Ectodermal cell (in vitro differentiated cells): Measurements from ENCODE around the gene BNC2.

Experiments used
- H3K27ac ChIP-seq: 2 replicates; pipeline ENCODE4 v1.7.0; 2013; ENCODE audit warnings: mild to moderate bottlenecking, low read depth, low read length; ENCODE audit not compliant: insufficient read depth, poor library complexity, severe bottlenecking
- H3K27me3 ChIP-seq: 2 replicates; pipeline ENCODE4 v1.7.0; 2013; ENCODE audit warnings: mild to moderate bottlenecking, low read length; ENCODE audit not compliant: insufficient read depth, control insufficient read depth, poor library complexity, severe bottlenecking
- H3K36me3 ChIP-seq: one replicate; pipeline ENCODE4 v1.7.0; 2013; ENCODE audit warnings: low read length; ENCODE audit not compliant: control insufficient read depth, insufficient read depth
- H3K4me1 ChIP-seq: one replicate; pipeline ENCODE4 v1.7.0; 2013; ENCODE audit warnings: low read length; ENCODE audit not compliant: control insufficient read depth, insufficient read depth
- H3K4me3 ChIP-seq: 2 replicates; pipeline ENCODE4 v1.7.0; 2013; ENCODE audit warnings: low read depth, low read length, control low read depth; ENCODE audit not compliant: insufficient read depth
- H3K9me3 ChIP-seq: 2 replicates; pipeline ENCODE4 v1.7.0; 2013; ENCODE audit warnings: mild to moderate bottlenecking, low read length, moderate library complexity; ENCODE audit not compliant: control insufficient read depth
- WGBS, 2 experiments: methylation state at CpG; one replicate each; pipeline ENCODE4 v1.1.7; 2013; ENCODE audit warnings: missing lambda C conversion rate in 2 of 2; 5-methylcytosine and 5-hydroxymethylcytosine counted together

BNC2 gene

GRCh38 chr9:16575142-16575985, 295.1 kb downstream of the BNC2 start:
- Histone ChIP-seq H3K27me3 (no peaks in the 10 kb centered on the region), H3K9me3 (no peaks in the 10 kb centered on the region), H3K36me3 (no peaks in the 10 kb centered on the region), H3K4me3 (no peak overlapping the region), H3K27ac (no peak overlapping the region), H3K4me1 (no peaks in the 10 kb centered on the region)
- 79 to 80% methylated on average over 11 of the region's 11 CpGs for WGBS, 2 experiments

GRCh38 chr9:16572005-16572734, 298.3 kb downstream of the BNC2 start:
- Histone ChIP-seq H3K9me3 (no peaks in the 10 kb centered on the region), H3K4me1 (no peaks in the 10 kb centered on the region), H3K36me3 (no peaks in the 10 kb centered on the region), H3K27me3 (no peaks in the 10 kb centered on the region), H3K27ac (no peak overlapping the region), H3K4me3 (no peak overlapping the region)
- 87% methylated on average over 5 of the region's 5 CpGs for WGBS, 2 experiments

GRCh38 chr9:16571127-16571802, 299.2 kb downstream of the BNC2 start:
- no peak overlapping the region for H3K27ac ChIP-seq
- no peaks in the 10 kb centered on the region for H3K27me3 ChIP-seq
- no peaks in the 10 kb centered on the region for H3K9me3 ChIP-seq
- no peak overlapping the region for H3K4me3 ChIP-seq
- WGBS, 2 experiments = 86 to 87% methylated on average over 7 of the region's 7 CpGs
- H3K36me3 ChIP-seq = no peaks in the 10 kb centered on the region
- no peaks in the 10 kb centered on the region for H3K4me1 ChIP-seq

- WGBS, 2 experiments = 90% methylated on average over 1 of the region's 2 CpGs; no CpG with 5 or more reads in 1 of the 2 experiments
- no peak overlapping the region for H3K27ac ChIP-seq
Observed at GRCh38 chr9:16563446-16563845, 307.0 kb downstream of the BNC2 start.

GRCh38 chr9:16561121-16561520, 309.3 kb downstream of the BNC2 start:
- Histone ChIP-seq H3K9me3 (no peaks in the 10 kb centered on the region), H3K27me3 (no peaks in the 10 kb centered on the region), H3K36me3 (no peaks in the 10 kb centered on the region), H3K4me1 (no peaks in the 10 kb centered on the region), H3K27ac (no peak overlapping the region), H3K4me3 (no peak overlapping the region)
- WGBS, 2 experiments = 95 to 98% methylated on average over 4 of the region's 4 CpGs

More at GRCh38 chr9:16563446-16563845, 307.0 kb downstream of the BNC2 start:
- Histone ChIP-seq H3K4me1 (no peaks in the 10 kb centered on the region), H3K9me3 (no peaks in the 10 kb centered on the region), H3K27me3 (no peaks in the 10 kb centered on the region), H3K4me3 (no peak overlapping the region), H3K36me3 (no peaks in the 10 kb centered on the region)

- 85 to 90% methylated on average over 6 of the region's 6 CpGs for WGBS, 2 experiments
- H3K27ac ChIP-seq = no peak overlapping the region
- H3K27me3 ChIP-seq = no peaks in the 10 kb centered on the region
- H3K36me3 ChIP-seq = no peaks in the 10 kb centered on the region
- H3K4me1 ChIP-seq = no peaks in the 10 kb centered on the region
- no peak overlapping the region for H3K4me3 ChIP-seq
- no peaks in the 10 kb centered on the region for H3K9me3 ChIP-seq
Observed at GRCh38 chr9:16559418-16560188, 310.9 kb downstream of the BNC2 start.

GRCh38 chr9:16555802-16556201, 314.7 kb downstream of the BNC2 start:
- H3K4me1 ChIP-seq = no peaks in the 10 kb centered on the region
- no peak overlapping the region for H3K27ac ChIP-seq
- H3K9me3 ChIP-seq = no peaks in the 10 kb centered on the region
- no peak overlapping the region for H3K4me3 ChIP-seq
- H3K36me3 ChIP-seq = no peaks in the 10 kb centered on the region
- H3K27me3 ChIP-seq = no peaks in the 10 kb centered on the region
- WGBS, 2 experiments = 89 to 90% methylated on average over 1 of the region's 1 CpG

GRCh38 chr9:16553869-16554540, 316.5 kb downstream of the BNC2 start:
- Histone ChIP-seq H3K36me3 (no peaks in the 10 kb centered on the region), H3K27ac (no peak overlapping the region), H3K4me1 (no peaks in the 10 kb centered on the region), H3K9me3 (no peaks in the 10 kb centered on the region), H3K27me3 (no peaks in the 10 kb centered on the region), H3K4me3 (no peak overlapping the region)
- 91 to 92% methylated on average over 7 of the region's 7 CpGs for WGBS, 2 experiments

GRCh38 chr9:16552252-16552651, 318.2 kb downstream of the BNC2 start:
- Histone ChIP-seq H3K27me3 (no peaks in the 10 kb centered on the region), H3K27ac (no peak overlapping the region), H3K9me3 (no peaks in the 10 kb centered on the region), H3K36me3 (no peaks in the 10 kb centered on the region), H3K4me1 (no peaks in the 10 kb centered on the region), H3K4me3 (no peak overlapping the region)
- 93 to 94% methylated on average over 15 of the region's 15 CpGs for WGBS, 2 experiments
